Measurements from ENCODE around the gene TANC2.

GRCh38 chr17:62987136-62987535, 21.1 kb downstream of the TANC2 start:
- no peak for TF ChIP-seq CTCF (IDR thresholded peaks at IDR 0.05)
- TF ChIP-seq POLR2A (IDR thresholded peaks at IDR 0.05; ENCODE audit: low read depth): no peak
